Measurements from ENCODE around the gene PBX1.
"Not testable (repeated sequence)": the region's sequence is repeated elsewhere in the genome, so short reads cannot be mapped to it uniquely, and the experiment has no call there.

Gene PBX1

GRCh38 chr1:164558461-164559341 is at the start of gene PBX1:
PBX1 (plus strand) TSS chr1:164559184.
- peak; percentile 54 for DNase-seq (ENCODE audit: low read depth)

GRCh38 chr1:164510435-164510834 is 48.5 kb upstream of the PBX1 start:
- no peak for DNase-seq (ENCODE audit: low read depth)

GRCh38 chr1:164511001-164511705 is 47.8 kb upstream of the PBX1 start:
- DNase-seq (ENCODE audit: low read depth): no peak

- no peak for DNase-seq (ENCODE audit: low read depth)
Measured at GRCh38 chr1:164515231-164515630, 43.8 kb upstream of the PBX1 start.

- DNase-seq (ENCODE audit: low read depth): no peak
Measured at GRCh38 chr1:164515711-164516331, 43.2 kb upstream of the PBX1 start.

GRCh38 chr1:164516591-164516990 is 42.4 kb upstream of the PBX1 start:
- DNase-seq (ENCODE audit: low read depth): no peak

- no peak for DNase-seq (ENCODE audit: low read depth)
Measured at GRCh38 chr1:164518692-164519332, 40.2 kb upstream of the PBX1 start.

- DNase-seq (ENCODE audit: low read depth): no peak
Measured at GRCh38 chr1:164519426-164519825, 39.6 kb upstream of the PBX1 start.

- DNase-seq (ENCODE audit: low read depth): no peak
Measured at GRCh38 chr1:164524810-164525209, 34.2 kb upstream of the PBX1 start.

- no peak for DNase-seq (ENCODE audit: low read depth)
Measured at GRCh38 chr1:164534863-164535610, 23.9 kb upstream of the PBX1 start.

- DNase-seq (ENCODE audit: low read depth): not testable (repeated sequence)
Measured at GRCh38 chr1:164552463-164552988, 6.5 kb upstream of the PBX1 start.

GRCh38 chr1:164557270-164557669 is 1.7 kb upstream of the PBX1 start:
- DNase-seq (ENCODE audit: low read depth): no peak

- no peak for DNase-seq (ENCODE audit: low read depth)
Measured at GRCh38 chr1:164559342-164560051, 513 bp downstream of the PBX1 start.

- no peak for DNase-seq (ENCODE audit: low read depth)
Measured at GRCh38 chr1:164560121-164560541, 1.1 kb downstream of the PBX1 start.

GRCh38 chr1:164560556-164560955 is 1.6 kb downstream of the PBX1 start:
- DNase-seq (ENCODE audit: low read depth): no peak

- no peak for DNase-seq (ENCODE audit: low read depth)
Measured at GRCh38 chr1:164561007-164561406, 2.0 kb downstream of the PBX1 start.

- no peak for DNase-seq (ENCODE audit: low read depth)
Measured at GRCh38 chr1:164561472-164561871, 2.5 kb downstream of the PBX1 start.

GRCh38 chr1:164562061-164562460 is 3.1 kb downstream of the PBX1 start:
- DNase-seq (ENCODE audit: low read depth): no peak

- DNase-seq (ENCODE audit: low read depth): no peak
Measured at GRCh38 chr1:164562511-164562910, 3.5 kb downstream of the PBX1 start.

GRCh38 chr1:164562947-164563520 is 4.0 kb downstream of the PBX1 start:
- DNase-seq (ENCODE audit: low read depth): no peak
